IMR-90 (cell line): ENCODE measurements around the gene AUTS2. TPM values are rescaled to one million over a fixed set of nuclear protein-coding genes. Genes with fewer than 3 reads are reported as not detected.

Experiments
- ATAC-seq: fragments of 200-7000 bp; cut with Tn5 transposase; 2 replicates; pipeline ENCODE4 v1.9.1; 2020; ENCODE audit warnings: low read depth, mild to moderate bottlenecking, moderate library complexity
- BruUV-seq: library from RNA; stranded (reverse); fragments of 400-500 nt; replicated peaks from 2 replicates; lab custom pipeline; 2021; lab: Mats Ljungman, UMichigan
- CTCF ChIA-PET: fragments of 300-600 bp; formaldehyde crosslinking; extraction: SDS; loops from one replicate; lab custom pipeline; 2021; ENCODE audit warnings: antibody characterized with exemption; lab: Yijun Ruan, JAX
- POLR2A ChIA-PET: fragments of 300-600 bp; sonication (Branson Sonifier 250); formaldehyde crosslinking; loops from one replicate; lab custom pipeline; 2022; ENCODE audit warnings: antibody characterized with exemption; ENCODE audit not compliant: unreplicated experiment; lab: Charles Lee
- DNase-seq: peaks from one replicate; pipeline ENCODE4 v3.0.0; 2013
- H2AFZ ChIP-seq: replicated peaks from 2 replicates; pipeline ENCODE3; 2013; ENCODE audit warnings: low read length, mild to moderate bottlenecking; ENCODE audit not compliant: poor library complexity
- H2AK5ac ChIP-seq: 2 replicates; pipeline ENCODE4 v1.6.1; 2013; ENCODE audit warnings: low read depth, low read length, inconsistent platforms
- H2AK9ac ChIP-seq: replicated peaks from 2 replicates; pipeline ENCODE3; 2013; ENCODE audit warnings: mild to moderate bottlenecking, low read depth, low read length, moderate library complexity; ENCODE audit not compliant: poor library complexity
- H2BK120ac ChIP-seq: 2 replicates; pipeline ENCODE4 v1.6.1; 2013; ENCODE audit warnings: low read depth, low read length, inconsistent platforms
- H2BK15ac ChIP-seq: 3 replicates; pipeline ENCODE4 v1.6.1; 2013; ENCODE audit warnings: low read depth, low read length, inconsistent platforms
- H2BK20ac ChIP-seq: 2 replicates; pipeline ENCODE4 v1.6.1; 2013; ENCODE audit warnings: low read depth, mild to moderate bottlenecking, inconsistent platforms, low read length, moderate library complexity
- H2BK5ac ChIP-seq: 2 replicates; pipeline ENCODE4 v1.6.1; 2013; ENCODE audit warnings: mild to moderate bottlenecking, low read depth, low read length, inconsistent platforms; ENCODE audit not compliant: poor library complexity, severe bottlenecking
- H3K14ac ChIP-seq: replicated peaks from 2 replicates; pipeline ENCODE4 v1.6.1; 2013; ENCODE audit warnings: low read depth, low read length, inconsistent platforms
- H3K18ac ChIP-seq: 2 replicates; pipeline ENCODE4 v1.6.1; 2013; ENCODE audit warnings: low read depth, low read length, control low read depth
- H3K23ac ChIP-seq: 2 replicates; pipeline ENCODE4 v1.6.1; 2013; ENCODE audit warnings: low read depth, low read length, inconsistent platforms
- H3K27ac ChIP-seq: 2 replicates; pipeline ENCODE4 v1.5.1; 2013; ENCODE audit warnings: mild to moderate bottlenecking, control low read depth, low read length; ENCODE audit not compliant: insufficient read depth
- H3K27me3 ChIP-seq: 2 replicates; pipeline ENCODE4 v1.6.1; 2013; ENCODE audit warnings: low read length; ENCODE audit not compliant: control insufficient read depth, insufficient read depth
- H3K36me3 ChIP-seq: 2 replicates; pipeline ENCODE4 v1.6.1; 2013; ENCODE audit warnings: low read length, mixed read lengths; ENCODE audit not compliant: control insufficient read depth, insufficient read depth
- H3K4ac ChIP-seq: 2 replicates; pipeline ENCODE4 v1.6.1; 2013; ENCODE audit warnings: low read depth, low read length, inconsistent platforms
- H3K4me1 ChIP-seq: 2 replicates; pipeline ENCODE4 v1.6.1; 2013; ENCODE audit warnings: low read length, mixed read lengths; ENCODE audit not compliant: control insufficient read depth, insufficient read depth
- H3K4me2 ChIP-seq: 2 replicates; pipeline ENCODE4 v1.6.1; 2013; ENCODE audit warnings: low read depth, mild to moderate bottlenecking, control low read depth, low read length, moderate library complexity
- H3K4me3 ChIP-seq: 2 replicates; pipeline ENCODE4 v1.5.1; 2013; ENCODE audit warnings: low read depth, mild to moderate bottlenecking, control low read depth, low read length, moderate library complexity; ENCODE audit not compliant: insufficient read depth
- H3K56ac ChIP-seq: 2 replicates; pipeline ENCODE4 v1.6.1; 2013; ENCODE audit warnings: low read length, inconsistent platforms; ENCODE audit not compliant: insufficient read depth; ENCODE audit errors: extremely low read depth
- H3K79me1 ChIP-seq, 2 experiments: 2 replicates each; pipeline ENCODE4 v1.6.1; 2013; ENCODE audit warnings: low read length in 2 of 2, inconsistent platforms in 1 of 2, low read depth in 1 of 2
- H3K9ac ChIP-seq: 2 replicates; pipeline ENCODE4 v1.6.1; 2013; ENCODE audit warnings: low read depth, low read length, control low read depth
- H3K9me1 ChIP-seq: 2 replicates; pipeline ENCODE4 v1.6.1; 2013; ENCODE audit warnings: low read length, inconsistent platforms; ENCODE audit not compliant: insufficient read depth
- H3K9me3 ChIP-seq: 2 replicates; pipeline ENCODE4 v1.6.1; 2013; ENCODE audit warnings: low read length; ENCODE audit not compliant: control insufficient read depth, insufficient read depth
- H4K20me1 ChIP-seq: 2 replicates; pipeline ENCODE4 v1.6.1; 2013; ENCODE audit warnings: low read length, inconsistent platforms; ENCODE audit not compliant: insufficient read depth
- H4K5ac ChIP-seq: 2 replicates; pipeline ENCODE4 v1.6.1; 2013; ENCODE audit warnings: mild to moderate bottlenecking, low read depth, low read length, control low read depth
- H4K8ac ChIP-seq, 2 experiments: 2 replicates each; pipeline ENCODE4 v1.6.1; 2013; ENCODE audit warnings: low read depth in 2 of 2, low read length in 2 of 2, control low read depth in 1 of 2, inconsistent platforms in 1 of 2
- H4K91ac ChIP-seq: 2 replicates; pipeline ENCODE4 v1.6.1; 2013; ENCODE audit warnings: low read depth, low read length, inconsistent platforms; ENCODE audit not compliant: insufficient read depth
- FOS ChIP-seq: fragments of 150-350 bp; IDR thresholded peaks from 2 replicates; pipeline ENCODE4 v1.6.1; 2016; ENCODE audit warnings: low read depth, low read length
- MAFK ChIP-seq: IDR thresholded peaks from 2 replicates; pipeline ENCODE4 v1.6.1; 2012; ENCODE audit warnings: low read depth, low read length, improper control_type of control experiment
- MAZ ChIP-seq: IDR thresholded peaks from 2 replicates; pipeline ENCODE4 v1.6.1; 2012; ENCODE audit warnings: low read depth, mild to moderate bottlenecking, low read length, improper control_type of control experiment, moderate library complexity, borderline replicate concordance
- MXI1 ChIP-seq: IDR thresholded peaks from 2 replicates; pipeline ENCODE4 v1.6.1; 2012; ENCODE audit warnings: low read depth, mild to moderate bottlenecking, low read length, moderate library complexity, borderline replicate concordance
- NFE2L2 ChIP-seq: fragments of 150-350 bp; IDR thresholded peaks from 2 replicates; pipeline ENCODE4 v1.6.1; 2016; ENCODE audit warnings: low read depth, mild to moderate bottlenecking, low read length
- POLR2A ChIP-seq: IDR thresholded peaks from 2 replicates; pipeline ENCODE4 v1.6.1; 2012; ENCODE audit warnings: mild to moderate bottlenecking, low read depth, low read length
- RAD21 ChIP-seq: IDR thresholded peaks from 2 replicates; pipeline ENCODE4 v1.6.1; 2012; ENCODE audit warnings: low read length, improper control_type of control experiment
- RCOR1 ChIP-seq: IDR thresholded peaks from 2 replicates; pipeline ENCODE4 v1.6.1; 2012; ENCODE audit warnings: mild to moderate bottlenecking, low read length, improper control_type of control experiment; ENCODE audit not compliant: insufficient replicate concordance
- WGBS, 2 experiments: methylation state at CpG; one replicate each; pipeline versions ENCODE4 v1.1.5 to v1.1.7; 2013; ENCODE audit warnings: missing lambda C conversion rate in 2 of 2; ENCODE audit not compliant: insufficient read length in 1 of 2; ENCODE audit errors: extremely low coverage in 2 of 2; 5-methylcytosine and 5-hydroxymethylcytosine counted together
- dilution Hi-C: fragments of 300-500 bp; cut with HindIII; formaldehyde crosslinking; loops from one replicate; pipeline ENCODE4 v1.14.3; 2018; ENCODE audit warnings: low sequenced_read_pairs; ENCODE audit not compliant: unreplicated experiment
- in situ Hi-C: fragments of 300-500 bp; cut with MboI; formaldehyde crosslinking; loops from 3 replicates; pipeline ENCODE4 v1.14.3; 2019; ENCODE audit warnings: low sequenced_read_pairs, inconsistent platforms, mixed read lengths
- intact Hi-C: fragments of 100-400 bp; cut with micrococcal nuclease; formaldehyde crosslinking; loops from 2 replicates; pipeline ENCODE4 v1.10.0; 2022
- polyA plus RNA-seq, 3 experiments: library from polyadenylated mRNA; depleted of rRNA; stranded (reverse); fragments of >200 nt; gene quantifications; 2 replicates each; pipeline ENCODE4 v1.2.3, GENCODE V29; 2012; ENCODE audit warnings: low replicate concordance in 1 of 3
- total RNA-seq: library from RNA; depleted of rRNA; stranded (reverse); fragments of >200 nt; gene quantifications from 2 replicates; pipeline ENCODE4 v1.2.3, GENCODE V29; 2012
- TF ChIP-seq, protein P1 (sequence below): conservative IDR thresholded peaks from 2 replicates; pipeline ENCODE4 v1.5.1; 2012; ENCODE audit warnings: mild to moderate bottlenecking, low read depth, low read length, improper control_type of control experiment

The AUTS2 gene
- total and polyA plus RNA-seq, 2 of the 4 experiments (the other 2 are of a cell fraction): 0.90 to 3.0 TPM

DNA sequence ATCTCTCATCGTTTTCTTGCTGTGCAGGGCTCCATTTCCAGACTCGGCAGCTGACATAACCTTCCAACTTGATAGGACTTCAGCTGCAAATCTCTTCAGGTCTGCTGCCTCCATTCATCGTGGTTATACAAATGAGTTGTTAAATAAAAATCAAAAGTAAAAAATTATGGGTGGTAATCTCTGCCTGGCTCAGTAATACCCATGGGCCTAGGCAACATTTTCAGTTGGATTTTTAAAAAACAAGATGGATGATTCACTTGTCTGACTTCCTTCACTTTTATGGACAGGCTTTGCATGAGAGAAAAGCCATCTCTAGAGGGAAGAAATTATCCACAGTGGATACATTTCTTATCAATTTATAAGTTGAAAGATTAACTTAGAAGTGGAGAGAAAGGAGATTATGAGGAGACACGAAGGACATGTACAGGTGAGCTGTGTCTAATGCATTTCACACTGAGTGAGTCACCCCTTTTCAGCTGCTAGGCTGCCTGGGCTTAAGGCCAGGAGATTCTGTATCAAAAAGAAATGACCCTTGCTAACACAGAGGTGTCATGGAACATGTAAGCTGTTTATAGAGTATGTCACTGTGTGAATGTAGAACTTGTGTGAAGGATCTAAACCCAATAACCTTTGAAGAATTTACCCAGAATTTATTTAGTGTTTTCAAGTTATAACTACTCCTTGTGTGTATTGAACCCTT is 495.1 kb downstream of the AUTS2 start (continued):
- TF ChIP-seq MAFK (no peak), MXI1 (no peak), RAD21 (no peak), RCOR1 (no peak), MAZ (no peak)

DNA sequence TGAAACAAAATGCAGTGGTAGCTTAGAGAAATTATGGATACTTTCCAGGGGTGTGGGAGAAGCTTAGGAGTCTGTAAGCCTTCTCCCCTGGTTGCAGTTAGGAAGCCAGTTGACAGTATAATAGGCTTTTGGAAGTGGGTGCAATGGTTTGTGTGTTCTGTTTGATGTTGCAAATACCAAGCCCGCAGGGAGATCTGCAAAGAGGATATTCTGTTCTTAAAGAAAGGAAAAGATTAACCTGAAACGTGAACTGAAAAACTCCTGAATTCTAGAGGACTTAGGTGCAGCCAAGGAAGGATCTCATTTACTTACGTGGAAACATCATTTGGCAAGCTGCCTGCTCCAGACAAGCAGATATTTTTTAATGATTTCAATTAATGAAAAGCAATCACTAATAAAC is 496.6 kb downstream of the AUTS2 start:
- Histone ChIP-seq H3K23ac (no peak overlapping the region), H3K4me2 (no peak overlapping the region), H3K79me1 (no peaks in the 10 kb centered on the region), H3K9me1 (no peaks in the 10 kb centered on the region), H2AK5ac (no peak overlapping the region), H3K9me3 (0 out of 2 replicates have a peak, but pooled peaks cover 2% of the 10 kb centered on the region), H3K4ac (no peak overlapping the region), H4K20me1 (no peaks in the 10 kb centered on the region), H4K5ac (no peak overlapping the region), H4K91ac (no peak overlapping the region), H3K14ac (no peak overlapping the region), H2BK5ac (no peak overlapping the region), H3K18ac (no peak overlapping the region), H4K8ac (no peak overlapping the region), H3K36me3 (no peaks in the 10 kb centered on the region), H2BK15ac (no peak overlapping the region), H3K4me3 (no peak overlapping the region), H3K56ac (no peak overlapping the region), H3K9ac (no peak overlapping the region), H3K4me1 (no peaks in the 10 kb centered on the region), H3K27ac (no peak overlapping the region), H2AK9ac (no peak overlapping the region), H3K27me3 (no peaks in the 10 kb centered on the region), H2BK120ac (no peak overlapping the region), H2BK20ac (no peak overlapping the region), H2AFZ (no peak overlapping the region)
- intact Hi-C loops: no loop called here
- dilution Hi-C loops: no loop called here
- CTCF ChIA-PET: no interaction called here
- POLR2A ChIA-PET: no interaction called here
- in situ Hi-C loops: no loop called here
- DNase-seq (no peak), ATAC-seq (no peak)
- BruUV-seq: no TSS peak
- WGBS, 2 experiments: no CpG with 5 or more reads among the region's 3 CpGs
- TF ChIP-seq FOS (no peak), POLR2A (no peak), MAZ (no peak), MXI1 (no peak), MAFK (no peak), NFE2L2 (no peak)
- TF ChIP-seq, protein P1, sequence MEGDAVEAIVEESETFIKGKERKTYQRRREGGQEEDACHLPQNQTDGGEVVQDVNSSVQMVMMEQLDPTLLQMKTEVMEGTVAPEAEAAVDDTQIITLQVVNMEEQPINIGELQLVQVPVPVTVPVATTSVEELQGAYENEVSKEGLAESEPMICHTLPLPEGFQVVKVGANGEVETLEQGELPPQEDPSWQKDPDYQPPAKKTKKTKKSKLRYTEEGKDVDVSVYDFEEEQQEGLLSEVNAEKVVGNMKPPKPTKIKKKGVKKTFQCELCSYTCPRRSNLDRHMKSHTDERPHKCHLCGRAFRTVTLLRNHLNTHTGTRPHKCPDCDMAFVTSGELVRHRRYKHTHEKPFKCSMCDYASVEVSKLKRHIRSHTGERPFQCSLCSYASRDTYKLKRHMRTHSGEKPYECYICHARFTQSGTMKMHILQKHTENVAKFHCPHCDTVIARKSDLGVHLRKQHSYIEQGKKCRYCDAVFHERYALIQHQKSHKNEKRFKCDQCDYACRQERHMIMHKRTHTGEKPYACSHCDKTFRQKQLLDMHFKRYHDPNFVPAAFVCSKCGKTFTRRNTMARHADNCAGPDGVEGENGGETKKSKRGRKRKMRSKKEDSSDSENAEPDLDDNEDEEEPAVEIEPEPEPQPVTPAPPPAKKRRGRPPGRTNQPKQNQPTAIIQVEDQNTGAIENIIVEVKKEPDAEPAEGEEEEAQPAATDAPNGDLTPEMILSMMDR: no peak
